A204.1 (cell line): ENCODE results near the gene MCU.
"Not testable (repeated sequence)": the region's sequence is repeated elsewhere in the genome, so short reads cannot be mapped to it uniquely, and the experiment has no call there.

ENCODE experiments used
- FAIRE-seq: peaks from 2 replicates; lab custom pipeline; 2012; peaks lifted over from hg19 to GRCh38; lab: Jason Lieb, UNC

Gene MCU, protein sequence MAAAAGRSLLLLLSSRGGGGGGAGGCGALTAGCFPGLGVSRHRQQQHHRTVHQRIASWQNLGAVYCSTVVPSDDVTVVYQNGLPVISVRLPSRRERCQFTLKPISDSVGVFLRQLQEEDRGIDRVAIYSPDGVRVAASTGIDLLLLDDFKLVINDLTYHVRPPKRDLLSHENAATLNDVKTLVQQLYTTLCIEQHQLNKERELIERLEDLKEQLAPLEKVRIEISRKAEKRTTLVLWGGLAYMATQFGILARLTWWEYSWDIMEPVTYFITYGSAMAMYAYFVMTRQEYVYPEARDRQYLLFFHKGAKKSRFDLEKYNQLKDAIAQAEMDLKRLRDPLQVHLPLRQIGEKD

DNA sequence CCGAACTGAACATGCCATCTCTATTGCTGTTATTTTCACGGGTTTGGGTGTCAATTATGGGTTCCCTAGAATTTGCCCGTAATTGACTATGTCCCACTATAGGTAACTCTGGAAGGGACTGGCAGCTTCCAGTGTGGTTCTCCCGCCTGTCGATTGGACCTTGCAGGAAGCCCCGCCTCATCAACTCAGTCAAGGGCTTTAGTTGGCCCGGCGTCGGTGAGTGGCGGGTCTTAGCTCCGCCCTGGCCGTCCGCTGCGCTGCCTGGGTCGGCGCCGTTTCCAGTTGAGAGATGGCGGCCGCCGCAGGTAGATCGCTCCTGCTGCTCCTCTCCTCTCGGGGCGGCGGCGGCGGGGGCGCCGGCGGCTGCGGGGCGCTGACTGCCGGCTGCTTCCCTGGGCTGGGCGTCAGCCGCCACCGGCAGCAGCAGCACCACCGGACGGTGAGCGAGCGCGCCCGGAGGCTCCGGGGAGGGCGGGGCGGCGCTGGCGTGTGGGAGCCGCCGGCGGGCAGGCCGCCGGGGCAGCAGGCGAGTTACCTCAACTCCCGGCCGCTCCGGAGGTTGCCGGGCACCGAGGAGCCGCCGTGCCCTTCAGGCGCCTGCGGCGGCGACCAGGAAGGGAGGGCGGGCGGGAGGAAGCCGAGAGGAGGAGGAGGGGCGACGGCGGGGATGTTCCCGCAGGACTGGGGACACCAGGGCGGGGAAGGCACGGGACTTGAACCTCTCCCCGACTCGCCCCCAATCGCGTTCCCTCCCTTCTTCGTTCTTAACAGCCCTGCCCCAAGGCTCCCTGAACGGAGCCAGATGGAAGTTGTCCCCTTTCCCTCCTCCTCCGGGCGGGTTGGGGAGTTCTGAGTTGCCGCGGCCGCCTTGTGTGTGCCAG is at the start of gene MCU:
TSS of gene MCU (plus strand) at position 281 of the 881 bp plus-strand sequence. CDS start at position 290, 9 bp downstream.
- FAIRE-seq: peak; percentile 89

DNA sequence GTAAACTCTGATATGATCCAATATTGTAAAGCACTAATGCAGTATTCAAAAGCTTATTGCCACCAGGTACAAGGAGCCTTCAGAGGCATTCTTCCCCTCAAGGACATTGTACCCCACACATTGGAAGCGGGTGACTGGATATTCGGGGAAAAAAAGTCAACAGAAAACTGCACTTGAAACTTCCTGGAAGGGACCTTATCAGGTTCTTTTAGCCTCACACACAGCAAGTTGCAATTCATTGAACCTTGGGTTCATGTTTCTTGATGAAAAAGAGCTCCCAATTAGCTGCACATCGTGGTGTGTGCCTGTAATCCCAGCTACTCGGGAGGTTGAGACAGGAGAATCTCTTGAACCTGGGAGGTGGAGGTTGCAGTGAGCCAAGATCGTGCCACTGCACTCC is 49.6 kb upstream of the MCU start:
- FAIRE-seq: no peak

DNA sequence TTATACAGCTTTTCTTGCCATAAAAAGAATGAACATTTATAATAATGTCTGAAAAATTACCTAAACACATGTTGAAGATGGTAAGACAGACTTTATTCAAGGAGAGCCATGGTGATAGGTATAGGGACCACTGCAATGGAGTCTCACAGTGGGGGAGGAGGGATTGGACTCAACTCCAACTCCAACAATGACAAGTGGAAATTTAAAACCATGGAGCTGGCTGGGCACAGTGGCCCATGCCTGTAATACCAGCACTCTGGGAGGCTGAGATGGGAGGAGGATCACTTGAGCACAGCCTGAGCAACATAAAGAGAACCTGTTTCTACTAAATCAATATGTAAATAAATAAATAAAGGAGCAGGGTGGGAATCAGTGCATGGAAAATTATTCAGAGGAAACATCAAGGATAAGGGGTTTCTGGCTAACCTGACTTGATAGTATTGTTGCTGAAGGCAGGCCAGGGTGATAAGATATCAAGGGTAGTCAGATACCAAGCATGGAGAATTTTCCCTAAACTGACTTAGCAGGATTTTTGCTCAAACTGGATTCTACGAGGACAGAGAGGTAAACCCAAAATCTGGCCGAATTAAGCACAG is 46.6 kb upstream of the MCU start:
- FAIRE-seq: no peak

DNA sequence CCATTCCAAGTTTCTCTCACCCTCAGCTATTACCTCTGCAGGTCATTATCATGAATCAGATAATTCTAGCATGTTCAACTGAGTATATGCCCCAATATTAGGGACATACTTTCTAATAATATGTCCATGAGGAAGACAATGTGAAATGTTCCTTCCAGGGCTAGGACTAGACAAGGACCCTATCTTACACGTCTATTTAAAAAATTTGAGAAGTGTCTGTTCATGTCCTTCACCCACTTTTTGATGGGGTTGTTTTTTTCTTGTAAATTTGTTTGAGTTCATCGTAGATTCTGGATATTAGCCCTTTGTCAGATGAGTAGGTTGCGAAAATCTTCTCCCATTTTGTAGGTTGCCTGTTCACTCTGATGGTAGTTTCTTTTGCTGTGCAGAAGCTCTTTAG is 45.0 kb upstream of the MCU start:
- not testable (repeated sequence) for FAIRE-seq

DNA sequence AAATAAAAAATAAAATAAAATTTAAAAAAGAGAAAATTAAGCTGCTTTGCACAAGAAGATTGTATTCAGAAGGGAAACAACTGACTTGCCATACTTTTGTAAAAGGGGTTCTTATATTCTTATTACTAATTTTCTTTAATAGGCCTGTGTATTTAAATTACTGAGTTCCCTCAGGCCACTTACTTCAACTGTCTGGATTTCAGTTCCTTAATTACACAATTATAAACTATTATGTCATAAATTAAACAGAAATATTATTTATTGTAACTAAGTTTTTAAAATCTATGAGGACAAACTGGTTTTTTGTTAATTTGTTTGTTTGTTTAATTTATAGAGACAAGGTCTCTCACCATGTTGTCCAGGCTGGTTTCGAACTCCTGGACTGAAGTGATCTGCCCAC is 43.6 kb upstream of the MCU start:
- FAIRE-seq: no peak

DNA sequence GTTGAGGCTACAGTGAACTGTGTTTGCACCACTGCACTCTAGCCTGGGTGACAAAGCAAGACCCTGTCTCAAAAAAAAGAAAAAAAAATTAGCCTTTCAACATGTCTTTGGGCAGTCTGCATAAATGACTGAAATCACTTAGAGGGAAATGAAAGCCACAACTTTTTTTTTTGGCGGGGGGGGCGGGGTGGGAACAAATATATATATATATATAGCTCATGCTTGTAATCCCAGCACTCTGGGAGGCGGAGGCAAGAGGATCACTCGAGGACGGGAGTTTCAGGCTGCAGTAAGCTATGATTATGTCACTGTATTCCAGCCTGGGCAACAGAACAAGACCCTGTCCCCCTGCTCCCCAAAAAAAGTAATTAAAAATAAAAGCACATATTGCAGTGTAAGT is 42.7 kb upstream of the MCU start:
- no peak for FAIRE-seq

DNA sequence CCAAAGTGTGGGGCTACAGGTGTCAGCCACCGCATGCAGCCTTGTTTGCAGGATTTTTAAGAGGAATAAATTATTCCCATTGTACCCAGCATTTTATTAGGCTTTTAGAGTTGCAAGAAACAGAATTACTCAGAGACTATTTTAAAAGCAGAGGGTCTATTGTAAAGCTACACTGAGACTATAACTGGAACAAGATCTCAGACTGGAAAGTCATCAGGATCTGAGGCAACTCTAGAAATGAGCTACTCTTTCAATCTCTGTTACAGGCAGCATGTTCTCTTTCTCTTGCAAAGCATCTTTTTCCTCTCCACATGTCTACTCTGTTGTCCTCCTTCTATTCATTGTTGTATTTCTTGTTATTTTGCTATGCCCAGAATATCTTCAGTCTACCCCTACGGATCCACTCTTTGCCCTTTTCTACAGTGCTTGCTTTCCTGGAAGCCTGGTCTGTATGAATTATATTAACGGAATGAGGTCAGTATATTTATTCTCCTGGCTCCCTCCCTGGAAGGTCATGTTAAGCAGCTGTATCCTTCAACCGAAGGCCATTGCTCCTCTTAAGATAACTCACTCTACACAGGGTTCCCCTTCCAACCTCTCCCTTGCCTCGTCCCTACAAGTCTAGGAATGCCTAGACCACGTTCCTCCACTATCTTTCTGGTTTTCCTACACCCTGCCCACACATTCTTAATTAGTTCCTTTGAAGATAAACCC is 38.4 kb upstream of the MCU start:
- FAIRE-seq: no peak

DNA sequence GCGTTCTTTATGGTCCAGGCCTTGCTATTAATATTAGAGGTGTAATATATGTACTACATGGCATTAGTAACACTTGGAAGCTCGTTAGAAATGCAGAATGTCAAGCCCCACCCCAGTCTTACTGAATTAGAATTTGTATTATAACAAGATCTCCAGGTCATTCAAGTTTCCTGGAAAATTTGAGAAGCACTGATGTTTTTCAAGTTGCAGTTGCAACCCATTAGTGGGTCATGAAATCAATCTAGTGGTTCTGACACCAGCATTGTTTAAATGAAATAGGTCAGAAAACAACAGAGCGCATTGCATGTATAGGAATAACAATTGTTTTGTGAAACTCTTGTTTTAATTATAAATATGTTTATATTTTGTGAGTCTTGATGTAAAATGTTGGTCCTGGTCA is 37.2 kb upstream of the MCU start:
- no peak for FAIRE-seq

DNA sequence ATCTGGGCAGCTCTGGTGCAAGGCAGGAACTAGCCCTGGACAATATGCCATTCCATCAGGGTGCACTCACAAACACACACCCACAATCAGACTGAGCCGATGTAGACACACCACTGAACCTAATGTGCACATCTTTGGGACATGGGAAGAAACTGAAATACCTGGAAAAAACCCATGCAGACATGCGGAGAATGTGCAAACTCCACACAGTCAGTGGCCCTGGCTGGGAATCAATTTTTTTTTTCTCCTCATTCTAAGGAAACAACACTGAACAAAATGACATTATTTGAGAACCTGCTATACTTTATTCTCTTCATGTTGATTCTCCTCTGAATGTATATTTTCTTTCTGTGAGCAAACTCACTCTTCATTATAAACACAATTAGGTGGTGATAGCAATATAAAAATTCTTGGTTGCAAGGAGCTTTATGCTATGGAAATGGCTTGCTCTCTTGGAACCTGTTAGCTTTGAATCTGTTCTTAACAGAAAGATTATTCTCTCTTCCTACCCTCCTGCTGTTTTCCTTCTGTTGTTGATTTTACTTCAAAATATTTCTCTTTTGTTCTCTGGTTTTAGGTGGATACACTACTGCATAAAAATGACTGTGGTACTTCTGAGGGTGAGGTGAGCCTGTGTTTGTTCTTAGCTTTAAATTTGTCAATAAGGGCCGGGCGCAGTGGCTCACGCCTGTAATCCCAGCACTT is 33.1 kb upstream of the MCU start:
- no peak for FAIRE-seq

DNA sequence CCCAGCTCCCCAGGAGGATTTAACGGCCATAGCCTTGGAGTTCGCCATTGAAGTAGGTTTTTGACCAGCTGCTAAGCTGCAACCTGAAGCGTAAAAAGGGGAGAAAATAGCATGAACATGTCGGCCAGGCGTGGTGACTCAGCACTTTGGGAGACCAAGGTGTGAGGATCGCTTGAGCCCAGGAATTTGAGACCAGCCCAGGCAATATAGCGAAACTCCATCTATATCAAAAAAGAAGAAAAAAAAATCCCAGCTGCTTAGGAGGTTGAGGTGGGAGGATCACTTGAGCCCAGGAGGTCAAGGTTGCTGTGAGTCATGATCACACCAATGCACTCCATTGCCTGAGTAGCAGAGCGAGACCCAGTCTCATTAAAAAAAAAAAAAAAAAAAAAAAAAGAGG is 32.2 kb upstream of the MCU start:
- FAIRE-seq: no peak

DNA sequence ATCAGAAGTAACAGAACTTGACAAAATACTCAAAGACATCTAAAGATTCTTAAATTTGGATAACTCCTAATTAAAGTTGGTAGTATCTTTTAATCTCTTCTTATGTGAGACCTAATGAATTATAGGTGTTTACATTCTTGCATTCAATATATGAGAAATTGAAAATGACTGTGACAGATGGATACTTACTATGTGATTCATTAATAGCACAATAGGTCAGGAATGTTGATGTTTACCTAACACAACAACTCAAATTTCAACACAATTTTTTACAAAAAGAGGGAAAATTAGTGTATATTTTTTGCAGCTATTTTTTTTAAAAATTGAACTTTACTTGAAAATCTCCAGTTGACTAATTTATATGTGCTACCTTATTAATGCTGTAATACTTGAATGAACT is 31.7 kb upstream of the MCU start:
- FAIRE-seq: no peak

DNA sequence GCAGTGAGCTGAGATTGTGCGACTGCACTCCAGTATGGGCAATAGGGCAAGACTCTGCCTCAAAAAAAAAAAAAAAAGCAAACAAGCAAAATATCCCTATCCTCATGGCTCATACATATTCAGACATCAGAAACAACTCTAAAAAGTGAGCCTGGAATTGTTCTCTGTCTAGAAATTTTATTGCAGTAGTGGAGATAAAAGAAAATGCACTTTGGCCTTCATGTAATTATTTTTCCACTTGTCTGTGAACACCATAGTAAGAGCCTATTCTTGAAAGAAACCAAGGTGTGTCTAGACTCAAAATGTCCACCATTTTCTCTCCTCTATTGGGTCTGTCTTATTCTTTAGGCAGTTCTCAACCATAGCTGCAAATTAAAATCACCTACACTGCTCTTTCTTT is 30.5 kb upstream of the MCU start:
- no peak for FAIRE-seq

DNA sequence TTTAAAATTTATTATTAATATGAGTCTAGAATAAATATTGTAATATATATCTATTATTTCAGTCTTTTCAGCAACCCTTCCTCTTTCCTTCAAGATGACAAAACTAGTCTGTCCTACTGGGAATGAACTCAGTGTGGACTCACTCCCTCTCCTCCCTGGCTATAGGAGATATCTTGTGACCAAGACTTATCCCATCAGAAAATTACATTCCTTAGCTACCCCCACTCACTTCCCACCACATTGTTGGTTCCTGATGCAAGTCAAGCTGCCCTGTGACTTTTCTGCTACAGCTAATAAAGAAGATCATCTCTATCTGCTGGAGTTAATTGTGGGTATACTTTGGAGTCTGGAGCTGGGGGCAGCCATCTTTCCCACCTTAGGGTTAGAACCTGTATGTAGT is 28.0 kb upstream of the MCU start:
- no peak for FAIRE-seq

DNA sequence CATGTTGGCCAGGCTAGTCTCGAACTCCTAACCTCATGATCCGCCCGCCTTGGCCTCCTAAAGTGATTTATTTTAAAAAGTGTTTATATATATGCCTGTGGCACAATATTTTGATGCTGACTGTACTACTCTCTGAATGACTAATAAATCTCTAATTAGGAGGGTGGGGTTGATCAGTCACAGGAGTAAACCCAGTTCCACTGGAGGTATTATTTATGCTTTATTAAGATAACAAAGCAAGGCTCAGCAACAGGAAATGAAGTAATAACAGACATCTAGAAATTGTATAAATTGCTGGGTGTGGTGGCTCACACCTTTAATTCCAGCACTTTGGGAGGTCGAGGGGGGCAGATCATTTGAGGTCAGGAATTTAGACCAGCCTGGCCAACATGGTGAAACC is 26.0 kb upstream of the MCU start:
- FAIRE-seq: no peak

DNA sequence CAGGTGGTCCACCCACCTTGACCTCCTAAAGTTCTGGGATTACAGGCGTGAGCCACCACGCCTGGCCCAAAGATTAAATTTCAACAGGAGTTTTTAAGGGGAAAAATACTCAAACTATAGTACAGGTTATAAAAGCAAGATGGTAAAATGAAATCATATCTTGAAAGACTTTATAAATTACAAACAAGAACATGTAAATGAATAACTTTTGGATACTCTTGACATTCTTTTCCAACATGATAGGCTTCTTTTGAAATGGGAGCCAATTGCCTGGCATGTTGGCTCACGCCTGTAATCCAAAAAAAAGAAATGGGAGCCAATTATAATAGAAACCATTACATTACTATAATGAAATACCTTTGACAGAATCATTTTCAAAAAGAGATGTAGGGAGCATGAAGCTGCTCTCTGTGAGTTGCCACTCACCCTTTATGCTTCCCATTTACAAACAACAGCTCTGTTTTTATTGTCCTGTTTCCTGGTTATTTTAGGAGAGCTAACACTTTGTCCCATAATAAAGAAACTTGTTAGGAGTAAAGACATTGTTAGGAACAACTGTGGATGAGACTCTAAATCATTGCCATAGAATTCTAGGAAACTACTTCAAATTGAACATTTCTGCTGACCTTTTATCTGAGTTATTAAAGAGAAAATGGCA is 24.6 kb upstream of the MCU start:
- FAIRE-seq: no peak

DNA sequence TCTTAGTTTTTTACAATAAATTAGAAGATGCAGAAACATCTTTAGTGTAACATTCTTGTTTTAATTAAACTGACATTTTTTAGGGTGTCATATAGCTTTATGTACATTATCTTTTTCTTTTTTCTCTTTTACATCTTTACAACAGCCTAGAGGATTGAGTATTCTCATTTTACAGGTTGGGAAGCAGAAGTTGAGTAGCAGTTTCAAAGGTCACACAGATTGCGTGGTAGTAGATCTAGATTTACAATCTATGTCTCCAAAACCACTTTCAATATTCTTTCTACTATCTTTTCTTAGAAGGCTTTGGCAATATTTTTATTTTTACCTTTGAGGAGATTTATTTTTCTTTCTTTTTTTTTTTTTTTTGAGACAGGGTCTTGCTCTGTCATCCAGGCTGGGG is 18.7 kb upstream of the MCU start:
- no peak for FAIRE-seq

DNA sequence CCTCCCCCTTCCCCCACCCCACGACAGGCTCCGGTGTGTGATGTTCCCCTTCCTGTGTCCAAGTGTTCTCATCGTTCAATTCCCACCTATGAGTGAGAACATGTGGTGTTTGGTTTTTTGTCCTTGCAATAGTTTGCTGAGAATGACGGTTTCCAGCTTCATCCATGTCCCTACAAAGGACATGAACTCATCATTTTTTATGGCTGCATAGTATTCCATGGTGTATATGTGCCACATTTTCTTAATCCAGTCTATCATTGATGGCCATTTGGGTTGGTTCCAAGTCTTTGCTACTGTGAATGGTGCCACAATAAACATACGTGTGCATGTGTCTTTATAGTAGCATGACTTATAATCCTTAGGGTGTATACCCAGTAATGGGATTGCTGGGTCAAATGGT is 17.8 kb upstream of the MCU start:
- FAIRE-seq: not testable (repeated sequence)

DNA sequence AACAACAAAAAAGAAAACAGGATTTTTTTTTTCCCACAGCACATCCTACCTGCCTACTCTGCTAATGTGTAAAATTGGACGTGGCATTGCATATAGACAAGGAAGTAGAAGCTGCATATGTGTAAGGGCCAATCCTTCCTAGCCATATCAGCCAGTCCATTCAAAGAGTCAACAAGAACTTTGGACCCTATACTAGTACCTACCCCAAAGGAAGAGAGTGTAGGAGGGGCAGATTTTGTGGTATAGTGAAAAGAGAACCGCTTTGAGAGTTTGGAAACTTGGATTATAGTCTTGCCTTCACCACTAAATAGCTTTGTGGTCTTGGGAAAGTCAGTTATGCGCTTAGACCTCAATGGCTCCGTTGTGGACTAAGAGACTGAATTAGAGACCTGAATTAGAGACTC is 12.1 kb upstream of the MCU start:
- no peak for FAIRE-seq

DNA sequence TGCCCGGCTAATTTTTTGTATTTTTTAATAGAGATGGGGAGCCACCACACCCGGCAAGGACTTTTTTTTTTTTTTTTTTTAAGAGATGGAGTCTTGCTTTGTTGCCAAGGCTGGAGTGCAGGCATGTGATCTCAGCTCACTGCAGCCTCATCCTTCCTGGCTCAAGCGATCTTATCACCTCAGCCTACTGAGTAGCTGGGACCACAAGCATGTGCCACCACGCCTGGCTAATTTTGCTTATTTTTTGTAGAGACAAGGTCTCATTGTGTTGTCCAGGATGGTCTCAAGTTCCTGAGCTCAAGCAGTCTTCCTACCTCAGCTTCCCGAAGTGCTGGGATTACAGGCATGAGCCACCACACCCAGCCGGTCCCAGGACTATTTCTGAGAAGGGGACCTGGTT is 9.3 kb upstream of the MCU start:
- no peak for FAIRE-seq

DNA sequence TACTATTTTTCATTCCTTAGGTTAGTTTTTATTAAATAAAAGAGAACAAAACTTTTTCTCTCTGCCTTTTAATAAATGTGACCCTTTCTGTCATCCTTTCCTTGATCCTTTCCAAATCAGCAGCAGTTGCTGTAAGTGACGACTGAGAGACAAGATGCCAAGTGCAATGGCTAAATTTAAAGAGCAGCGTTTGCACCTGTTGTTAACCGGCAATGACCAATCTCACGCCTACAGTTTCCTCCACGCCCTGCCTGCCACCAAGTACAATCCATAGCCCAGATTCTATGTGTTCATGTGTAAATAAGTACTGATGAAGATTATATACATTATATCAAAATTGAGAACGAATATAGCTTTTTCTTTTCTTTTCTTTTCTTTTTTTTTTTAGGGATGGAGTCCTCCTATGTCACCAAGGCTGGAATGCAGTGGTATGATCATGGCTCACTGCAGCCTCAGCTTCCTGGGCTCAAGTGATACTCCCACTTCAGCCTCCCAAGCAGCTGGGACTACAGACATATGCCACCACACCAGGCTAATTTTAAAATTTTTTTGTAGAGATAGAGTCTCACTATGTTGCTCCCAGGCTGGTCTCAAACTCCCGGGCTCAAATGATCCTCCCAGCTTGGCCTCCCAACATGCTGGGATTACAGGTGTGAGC is 6.5 kb upstream of the MCU start:
- FAIRE-seq: no peak

DNA sequence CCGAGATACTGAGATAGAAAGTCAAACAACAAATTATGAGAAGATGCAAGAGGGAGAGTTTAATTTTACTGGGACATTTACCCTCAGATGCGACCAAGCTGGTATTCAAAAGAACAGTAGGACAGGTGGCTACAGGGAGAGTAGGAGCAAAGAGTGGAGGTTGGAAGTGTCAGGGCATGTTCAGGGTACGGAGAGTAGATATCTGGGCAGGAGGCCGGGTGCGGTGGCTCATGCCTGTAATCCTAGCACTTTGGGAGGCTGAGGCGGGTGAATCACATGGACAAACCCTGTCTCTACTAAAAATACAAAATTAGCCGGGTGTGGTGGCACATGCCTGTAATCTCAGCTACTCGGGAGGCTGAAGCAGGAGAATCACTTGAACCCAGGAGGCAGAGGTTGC is 5.5 kb upstream of the MCU start:
- not testable (repeated sequence) for FAIRE-seq
